Loucy (cell line): ENCODE results near the gene GATA6.

ENCODE experiments used
- H2AFZ ChIP-seq: fragments of 200-600 bp; sonication (generic); 2 replicates; pipeline ENCODE4 v1.6.0; 2016; ENCODE audit warnings: antibody characterized with exemption, mild to moderate bottlenecking, low read length, moderate library complexity
- H3F3A ChIP-seq: fragments of 200-600 bp; 2 replicates; pipeline ENCODE4 v1.6.0; 2016; ENCODE audit warnings: antibody characterized with exemption, low read depth, mild to moderate bottlenecking
- H3K27me3 ChIP-seq: fragments of 200-600 bp; sonication (generic); 2 replicates; pipeline ENCODE4 v1.6.1; 2014; ENCODE audit warnings: low read length, mild to moderate bottlenecking; ENCODE audit not compliant: insufficient read depth, poor library complexity, severe bottlenecking
- H3K36me3 ChIP-seq: fragments of 200-600 bp; sonication (generic); 2 replicates; pipeline ENCODE4 v1.6.1; 2016; ENCODE audit warnings: low read length; ENCODE audit not compliant: insufficient read depth
- H3K4me1 ChIP-seq: fragments of 200-600 bp; sonication (generic); 2 replicates; pipeline ENCODE4 v1.5.1; 2014; ENCODE audit warnings: low read length, mild to moderate bottlenecking; ENCODE audit not compliant: insufficient read depth, poor library complexity, severe bottlenecking
- H3K4me2 ChIP-seq: fragments of 200-600 bp; sonication (generic); 2 replicates; pipeline ENCODE4 v1.6.0; 2014; ENCODE audit warnings: antibody characterized with exemption, low read length, low read depth, mild to moderate bottlenecking; ENCODE audit not compliant: poor library complexity, severe bottlenecking
- H3K4me3 ChIP-seq: fragments of 200-600 bp; sonication (generic); 2 replicates; pipeline ENCODE4 v1.5.1; 2014; ENCODE audit warnings: low read length, mild to moderate bottlenecking, mixed read lengths; ENCODE audit not compliant: poor library complexity, severe bottlenecking
- H3K79me2 ChIP-seq: fragments of 200-600 bp; sonication (generic); 2 replicates; pipeline ENCODE4 v1.6.1; 2014; ENCODE audit warnings: low read length; ENCODE audit not compliant: insufficient read depth
- H3K9ac ChIP-seq: fragments of 200-600 bp; sonication (generic); 2 replicates; pipeline ENCODE4 v1.6.0; 2014; ENCODE audit warnings: mild to moderate bottlenecking, low read depth, low read length, moderate library complexity; ENCODE audit not compliant: poor library complexity, severe bottlenecking
- H3K9me2 ChIP-seq: fragments of 200-600 bp; sonication (generic); replicated peaks from 2 replicates; pipeline ENCODE4 v1.6.1; 2016; ENCODE audit warnings: low read depth, low read length, mixed read lengths
- H3K9me3 ChIP-seq: fragments of 200-600 bp; sonication (generic); 2 replicates; pipeline ENCODE4 v1.6.1; 2014; ENCODE audit warnings: mild to moderate bottlenecking, antibody characterized with exemption, low read length, low read depth; ENCODE audit not compliant: insufficient read depth
- H4K20me1 ChIP-seq: fragments of 200-600 bp; sonication (generic); 2 replicates; pipeline ENCODE4 v1.6.0; 2014; ENCODE audit warnings: antibody characterized with exemption, low read length, mild to moderate bottlenecking; ENCODE audit not compliant: insufficient read depth, poor library complexity, severe bottlenecking
- EZH2phosphoT487 ChIP-seq: fragments of 200-600 bp; IDR thresholded peaks from 2 replicates; pipeline ENCODE4 v1.6.1; 2018; ENCODE audit warnings: antibody characterized with exemption, mild to moderate bottlenecking, moderate library complexity, borderline replicate concordance
- TF ChIP-seq, protein P1 (sequence below): fragments of 200-600 bp; sonication (generic); conservative IDR thresholded peaks from 2 replicates; pipeline ENCODE4 v1.5.1; 2014; ENCODE audit warnings: mild to moderate bottlenecking, antibody characterized with exemption, low read length

The GATA6 gene

DNA sequence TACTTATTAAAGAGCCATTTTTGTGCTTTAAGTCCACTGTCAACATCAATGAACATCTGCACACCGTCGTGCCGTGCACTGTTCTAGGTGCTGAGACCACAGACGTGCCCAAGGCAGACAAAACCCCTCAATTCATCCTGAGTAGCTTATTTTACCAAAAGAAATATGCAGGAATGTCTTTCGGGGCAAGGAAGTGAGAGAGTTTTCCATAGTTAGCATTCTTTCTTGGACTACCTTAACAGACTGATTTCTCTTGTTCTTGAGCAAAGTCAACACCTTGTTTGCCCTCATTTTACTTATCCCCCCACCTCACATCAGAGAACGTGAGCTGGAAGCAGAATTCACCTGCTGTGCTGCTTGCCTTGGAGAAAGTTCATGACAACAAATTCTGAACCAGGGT is 69.3 kb downstream of the GATA6 start:
- H3K27me3 ChIP-seq, result no peaks in the 10 kb centered on the region
- no peak overlapping the region for H3K9ac ChIP-seq

DNA sequence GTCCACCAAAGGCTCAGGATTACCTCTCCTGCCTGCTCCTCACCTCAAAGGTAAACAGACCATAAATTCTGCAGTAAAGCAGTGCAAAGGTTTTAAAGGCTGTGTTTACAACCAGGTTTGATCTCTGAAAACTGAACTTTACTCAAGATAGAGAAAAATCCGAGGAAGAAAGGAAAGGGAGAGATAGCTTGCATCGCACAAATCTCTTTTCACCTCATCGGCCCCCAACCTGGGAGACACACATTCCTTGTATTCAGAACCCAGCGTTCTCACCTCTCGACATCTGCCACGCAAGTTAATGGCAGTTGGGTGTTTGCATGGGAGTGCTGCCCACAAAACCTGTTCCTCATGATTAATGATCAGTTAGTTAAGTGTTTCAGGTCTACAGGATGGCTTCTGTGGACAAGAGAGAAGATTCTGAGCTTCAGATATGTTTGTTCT is 72.6 kb downstream of the GATA6 start:
- no peaks in the 10 kb centered on the region for H3K36me3 ChIP-seq
- TF ChIP-seq, protein P1, sequence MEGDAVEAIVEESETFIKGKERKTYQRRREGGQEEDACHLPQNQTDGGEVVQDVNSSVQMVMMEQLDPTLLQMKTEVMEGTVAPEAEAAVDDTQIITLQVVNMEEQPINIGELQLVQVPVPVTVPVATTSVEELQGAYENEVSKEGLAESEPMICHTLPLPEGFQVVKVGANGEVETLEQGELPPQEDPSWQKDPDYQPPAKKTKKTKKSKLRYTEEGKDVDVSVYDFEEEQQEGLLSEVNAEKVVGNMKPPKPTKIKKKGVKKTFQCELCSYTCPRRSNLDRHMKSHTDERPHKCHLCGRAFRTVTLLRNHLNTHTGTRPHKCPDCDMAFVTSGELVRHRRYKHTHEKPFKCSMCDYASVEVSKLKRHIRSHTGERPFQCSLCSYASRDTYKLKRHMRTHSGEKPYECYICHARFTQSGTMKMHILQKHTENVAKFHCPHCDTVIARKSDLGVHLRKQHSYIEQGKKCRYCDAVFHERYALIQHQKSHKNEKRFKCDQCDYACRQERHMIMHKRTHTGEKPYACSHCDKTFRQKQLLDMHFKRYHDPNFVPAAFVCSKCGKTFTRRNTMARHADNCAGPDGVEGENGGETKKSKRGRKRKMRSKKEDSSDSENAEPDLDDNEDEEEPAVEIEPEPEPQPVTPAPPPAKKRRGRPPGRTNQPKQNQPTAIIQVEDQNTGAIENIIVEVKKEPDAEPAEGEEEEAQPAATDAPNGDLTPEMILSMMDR, result no peak
- no peak for TF ChIP-seq EZH2phosphoT487
- no peaks in the 10 kb centered on the region for H3K4me1 ChIP-seq
- H3K9me3 ChIP-seq, result no peaks in the 10 kb centered on the region
- no peak overlapping the region for H3K9ac ChIP-seq
- no peak overlapping the region for H3K4me2 ChIP-seq
- no peaks in the 10 kb centered on the region for H3K79me2 ChIP-seq
- no peak overlapping the region for H3K4me3 ChIP-seq
- no peaks in the 10 kb centered on the region for H3F3A ChIP-seq
- no peaks in the 10 kb centered on the region for H4K20me1 ChIP-seq
- no peaks in the 10 kb centered on the region for H3K9me2 ChIP-seq
- no peaks in the 10 kb centered on the region for H3K27me3 ChIP-seq
- H2AFZ ChIP-seq, result no peak overlapping the region

More for the DNA sequence above, 69.3 kb downstream of the GATA6 start:
- H2AFZ ChIP-seq, result no peak overlapping the region
- H4K20me1 ChIP-seq, result no peaks in the 10 kb centered on the region
- H3K4me2 ChIP-seq, result no peak overlapping the region
- H3K4me3 ChIP-seq, result no peak overlapping the region
- no peaks in the 10 kb centered on the region for H3K9me2 ChIP-seq
- no peaks in the 10 kb centered on the region for H3K4me1 ChIP-seq
- no peaks in the 10 kb centered on the region for H3K9me3 ChIP-seq
- no peaks in the 10 kb centered on the region for H3F3A ChIP-seq
- TF ChIP-seq, protein P1, result no peak
- TF ChIP-seq EZH2phosphoT487, result no peak
- no peaks in the 10 kb centered on the region for H3K79me2 ChIP-seq
- no peaks in the 10 kb centered on the region for H3K36me3 ChIP-seq

DNA sequence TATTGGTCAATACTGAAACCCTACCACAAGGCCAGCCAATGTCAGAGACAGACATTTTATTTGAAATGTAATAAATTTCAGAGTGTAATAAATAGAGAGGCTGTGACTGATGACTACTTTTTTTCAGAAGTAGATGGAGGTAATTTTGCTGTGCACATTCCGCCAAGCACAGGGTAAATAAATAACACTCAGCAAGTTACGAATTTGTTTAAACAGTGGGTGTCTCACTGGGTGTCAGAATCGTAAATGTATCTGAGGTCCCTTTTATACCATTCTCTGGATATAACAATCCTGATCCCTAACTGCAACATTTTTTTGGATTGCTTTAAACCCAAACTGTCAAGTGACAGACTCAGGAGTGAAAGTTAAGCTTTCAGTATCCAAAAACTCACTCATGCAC is 74.1 kb downstream of the GATA6 start:
- H3K79me2 ChIP-seq, result no peaks in the 10 kb centered on the region
- no peak for TF ChIP-seq EZH2phosphoT487
- TF ChIP-seq, protein P1, result no peak
- H3K4me3 ChIP-seq, result no peak overlapping the region
- H4K20me1 ChIP-seq, result no peaks in the 10 kb centered on the region
- H3K36me3 ChIP-seq, result no peaks in the 10 kb centered on the region
- H3K9me2 ChIP-seq, result no peaks in the 10 kb centered on the region
- no peak overlapping the region for H3K9ac ChIP-seq
- no peaks in the 10 kb centered on the region for H3K9me3 ChIP-seq
- no peaks in the 10 kb centered on the region for H3F3A ChIP-seq
- no peak overlapping the region for H2AFZ ChIP-seq
- no peaks in the 10 kb centered on the region for H3K4me1 ChIP-seq
- no peaks in the 10 kb centered on the region for H3K27me3 ChIP-seq
- no peak overlapping the region for H3K4me2 ChIP-seq
